SKM-1 (cell line): ENCODE measurements around the gene SYNE4.
"Not testable (repeated sequence)": the region's sequence is repeated elsewhere in the genome, so short reads cannot be mapped to it uniquely, and the experiment has no call there.

Experiments used
- DNase-seq: peaks from one replicate; lab custom pipeline; 2025; ENCODE audit not compliant: unreplicated experiment; lab: John Stamatoyannopoulos, UW

SYNE4 gene

GRCh38 chr19:35990771-35991730 lies 17.6 kb downstream of the SYNE4 start:
- DNase-seq: no peak

GRCh38 chr19:35990156-35990555 lies 18.5 kb downstream of the SYNE4 start:
- DNase-seq: no peak

GRCh38 chr19:35988824-35989223 lies 19.8 kb downstream of the SYNE4 start:
- no peak for DNase-seq

GRCh38 chr19:35987571-35987896 lies 21.1 kb downstream of the SYNE4 start:
- no peak for DNase-seq

- DNase-seq: peak; percentile 30
Measured at GRCh38 chr19:35986664-35987570, 21.7 kb downstream of the SYNE4 start.

- no peak for DNase-seq
Measured at GRCh38 chr19:35986111-35986510, 22.5 kb downstream of the SYNE4 start.

GRCh38 chr19:35983177-35983576 lies 25.4 kb downstream of the SYNE4 start:
- no peak for DNase-seq

GRCh38 chr19:35980997-35981396 lies 27.6 kb downstream of the SYNE4 start:
- not testable (repeated sequence) for DNase-seq

- DNase-seq: no peak
Measured at GRCh38 chr19:35978832-35979365, 29.7 kb downstream of the SYNE4 start.

GRCh38 chr19:35978271-35978670 lies 30.3 kb downstream of the SYNE4 start:
- DNase-seq: no peak

GRCh38 chr19:35977446-35978222 lies 31.0 kb downstream of the SYNE4 start:
- DNase-seq: no peak

- no peak for DNase-seq
Measured at GRCh38 chr19:35975608-35976214, 32.9 kb downstream of the SYNE4 start.

GRCh38 chr19:35973487-35973886 lies 35.1 kb downstream of the SYNE4 start:
- DNase-seq: no peak

GRCh38 chr19:35966771-35967170 lies 41.8 kb downstream of the SYNE4 start:
- no peak for DNase-seq

- DNase-seq: no peak
Measured at GRCh38 chr19:35963514-35963913, 45.1 kb downstream of the SYNE4 start.

- DNase-seq: no peak
Measured at GRCh38 chr19:35960432-35960972, 48.1 kb downstream of the SYNE4 start.

GRCh38 chr19:35959968-35960320 lies 48.7 kb downstream of the SYNE4 start:
- no peak for DNase-seq

- DNase-seq: no peak
Measured at GRCh38 chr19:35959040-35959967, 49.3 kb downstream of the SYNE4 start.

- no peak for DNase-seq
Measured at GRCh38 chr19:35958660-35959039, 50.0 kb downstream of the SYNE4 start.
